Mucosa of descending colon (tissue), 3 donors: ENCODE data around the gene HOXD9. TPM values are rescaled to one million over a fixed set of nuclear protein-coding genes. Genes with fewer than 3 reads are reported as not detected.

ENCODE experiments used
- ATAC-seq: fragments of 200-7000 bp; cut with Tn5 transposase; one replicate; pipeline ENCODE4 v1.9.1; 2020; ENCODE audit warnings: mild to moderate bottlenecking, moderate library complexity
- DNase-seq, 3 donors: peaks; one replicate each; pipeline ENCODE4 v3.0.0-alpha.2; 2020
- H3K36me3 ChIP-seq: fragments of 200-600 bp; one replicate; pipeline ENCODE4 v1.8.0; 2021; ENCODE audit warnings: low read depth, mild to moderate bottlenecking
- H3K4me1 ChIP-seq: fragments of 200-600 bp; one replicate; pipeline ENCODE4 v1.8.0; 2021; ENCODE audit warnings: low read depth, mild to moderate bottlenecking
- H3K4me3 ChIP-seq: fragments of 200-600 bp; one replicate; pipeline ENCODE4 v1.8.0; 2021; ENCODE audit warnings: mild to moderate bottlenecking
- H3K9me3 ChIP-seq: fragments of 200-600 bp; one replicate; pipeline ENCODE4 v1.8.0; 2021; ENCODE audit warnings: mild to moderate bottlenecking
- CTCF ChIP-seq: fragments of 200-600 bp; IDR thresholded peaks from one replicate; pipeline ENCODE4 v1.8.0; 2022; ENCODE audit warnings: antibody characterized with exemption, mild to moderate bottlenecking
- intact Hi-C, 2 donors: fragments of 100-400 bp; cut with DNase I in 1 of 2; cut with micrococcal nuclease in 1 of 2; formaldehyde crosslinking; loops; one replicate each; pipeline versions ENCODE4 v1.11.0 to v1.11.1; 2022; cut with DNase I, micrococcal nuclease
- total RNA-seq, 3 donors: library from RNA; stranded (reverse); fragmentation: NEBNext Ultra II Directional in 2 of 3; extraction: Animal tissue kit (Norgen Biotek cat#: 25700) in 2 of 3; gene quantifications; one replicate each; pipeline versions ENCODE4 v1.2.1 to v1.2.4, GENCODE V29; 2021 to 2023
- donor health status: DM: no; HTN: no; CAD: no; lungs with moderate emphysema.
- donor health status: DM: no; HTN: no; CAD: no.
- donor health status: DM: no; HTN: yes; CAD: no.

HOXD9 gene
- total RNA-seq, 3 donors from 2014 or later: 2.1 to 5.6 (median 2.2) TPM

DNA sequence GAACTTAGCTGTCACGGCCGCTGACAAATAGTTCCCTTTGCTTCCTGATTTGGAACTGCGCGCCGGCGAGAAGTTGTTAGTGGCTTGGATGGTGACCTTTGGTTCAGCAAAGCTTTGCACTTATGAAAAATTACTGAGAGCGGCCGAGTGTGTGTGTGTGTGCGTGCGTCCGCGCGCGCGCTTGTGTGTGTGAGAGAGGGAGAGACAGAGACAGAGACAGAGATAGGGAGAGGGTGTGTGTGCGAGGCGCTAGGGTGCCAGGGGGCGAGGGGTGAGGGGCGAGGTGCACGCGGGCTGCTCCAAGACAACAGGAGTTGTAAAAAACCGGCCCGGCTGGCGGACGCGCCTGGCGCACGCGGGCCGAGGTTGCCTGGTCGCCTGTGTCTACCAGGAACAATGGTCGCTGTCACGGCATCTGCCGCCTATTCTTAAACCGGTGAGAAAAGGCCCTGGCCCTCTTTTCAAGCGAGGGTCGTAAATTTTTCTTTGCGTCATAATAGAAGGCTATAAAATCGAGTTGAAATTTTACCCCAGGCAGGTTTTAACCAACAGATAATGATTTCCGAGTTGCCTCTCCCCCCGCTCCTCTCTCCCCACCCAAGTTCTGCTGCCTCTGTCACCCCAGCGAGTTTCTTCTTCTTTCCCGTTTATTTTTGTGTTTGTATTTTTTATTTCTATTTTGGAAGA, 35.1 kb downstream of the HOXD9 start:
- ATAC-seq (peak; percentile 79), DNase-seq (peak in 2 of 3 donors; percentile 71 to 77)
- H3K36me3 ChIP-seq: no peaks in the 10 kb centered on the region
- peaks cover 15% of the 10 kb centered on the region for H3K4me1 ChIP-seq
- intact Hi-C loops: no loop called here
- no peaks in the 10 kb centered on the region for H3K9me3 ChIP-seq
- TF ChIP-seq CTCF: no peak
- H3K4me3 ChIP-seq: no peak overlapping the region

DNA sequence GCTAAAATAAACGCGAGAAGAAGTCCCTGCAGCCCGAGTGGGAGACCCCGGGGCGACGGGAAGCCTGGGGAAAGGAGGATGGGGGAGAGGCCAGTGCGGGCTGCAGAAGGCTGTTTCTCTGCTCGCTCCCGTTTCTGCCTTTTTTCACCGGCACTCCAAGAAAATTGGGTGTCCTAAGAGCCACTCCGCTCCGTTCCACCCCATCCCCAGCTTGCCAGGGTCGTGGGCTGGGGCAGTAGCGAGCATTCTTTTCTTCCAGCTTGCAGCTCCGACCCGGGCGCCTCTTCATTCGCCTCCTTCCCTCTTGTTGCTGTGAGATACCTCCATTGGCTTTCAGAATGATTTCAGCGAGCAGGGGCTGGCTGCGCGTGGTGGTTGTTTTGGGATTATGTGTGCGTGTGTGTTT, 35.7 kb downstream of the HOXD9 start:
- H3K4me3 ChIP-seq: no peak overlapping the region
- intact Hi-C loops: no loop called here

DNA sequence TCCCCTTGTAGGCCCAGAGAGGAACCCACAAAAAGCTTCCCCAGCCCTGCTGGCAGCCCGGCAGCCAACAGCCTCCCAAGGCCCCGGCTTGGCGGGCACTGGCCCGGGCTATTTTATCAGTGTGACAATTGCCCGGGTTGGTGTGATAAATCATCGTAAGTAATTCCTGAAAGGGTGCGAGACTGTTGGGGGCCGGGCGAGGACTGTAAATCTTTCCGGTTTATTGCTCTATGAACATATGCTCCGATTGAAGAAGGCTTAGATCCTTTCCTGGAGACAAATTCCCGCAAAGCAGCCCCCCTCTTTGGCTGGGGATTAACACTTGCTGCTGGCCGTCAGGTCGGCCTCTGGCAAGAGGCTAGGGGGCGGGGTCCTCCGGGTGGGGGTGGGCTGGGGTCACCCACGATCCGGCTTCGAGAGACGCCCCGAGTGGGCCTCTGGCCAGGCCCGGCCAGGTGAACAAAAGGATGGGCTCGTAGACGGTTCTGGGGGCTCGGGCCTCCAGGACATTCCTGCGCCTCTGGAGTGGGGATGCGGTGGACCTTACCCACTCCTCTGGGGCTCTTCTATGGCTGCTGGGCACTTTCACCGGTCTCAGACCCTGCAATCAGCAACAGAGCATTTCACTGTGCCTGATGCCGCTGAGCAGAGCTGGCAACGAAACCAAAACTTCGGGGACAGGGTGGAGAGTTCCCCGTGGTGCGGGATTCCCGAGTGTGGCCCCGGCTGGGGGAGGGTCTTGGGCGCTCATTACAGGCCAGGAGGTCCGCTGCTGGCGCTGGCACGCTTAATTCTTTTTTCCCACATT, 36.5 kb downstream of the HOXD9 start:
- ATAC-seq (peak; percentile 68), DNase-seq (no peak)
- Histone ChIP-seq H3K36me3 (no peaks in the 10 kb centered on the region), H3K9me3 (no peaks in the 10 kb centered on the region), H3K4me1 (peaks cover 15% of the 10 kb centered on the region), H3K4me3 (no peak overlapping the region)
- intact Hi-C loops: no loop called here
- no peak for TF ChIP-seq CTCF

More for the DNA sequence above, 35.7 kb downstream of the HOXD9 start:
- Histone ChIP-seq H3K36me3 (no peaks in the 10 kb centered on the region), H3K4me1 (peaks cover 15% of the 10 kb centered on the region), H3K9me3 (no peaks in the 10 kb centered on the region)
- ATAC-seq (peak; percentile 4), DNase-seq (no peak)
- TF ChIP-seq CTCF: no peak

- Histone ChIP-seq H3K4me1 (peaks cover 15% of the 10 kb centered on the region), H3K4me3 (no peak overlapping the region), H3K36me3 (no peaks in the 10 kb centered on the region), H3K9me3 (no peaks in the 10 kb centered on the region)
- DNase-seq (no peak), ATAC-seq (no peak)
- intact Hi-C loops: no loop called here
- TF ChIP-seq CTCF: no peak
Measured at GRCh38 chr2:176159663-176160250, 37.2 kb downstream of the HOXD9 start.

DNA sequence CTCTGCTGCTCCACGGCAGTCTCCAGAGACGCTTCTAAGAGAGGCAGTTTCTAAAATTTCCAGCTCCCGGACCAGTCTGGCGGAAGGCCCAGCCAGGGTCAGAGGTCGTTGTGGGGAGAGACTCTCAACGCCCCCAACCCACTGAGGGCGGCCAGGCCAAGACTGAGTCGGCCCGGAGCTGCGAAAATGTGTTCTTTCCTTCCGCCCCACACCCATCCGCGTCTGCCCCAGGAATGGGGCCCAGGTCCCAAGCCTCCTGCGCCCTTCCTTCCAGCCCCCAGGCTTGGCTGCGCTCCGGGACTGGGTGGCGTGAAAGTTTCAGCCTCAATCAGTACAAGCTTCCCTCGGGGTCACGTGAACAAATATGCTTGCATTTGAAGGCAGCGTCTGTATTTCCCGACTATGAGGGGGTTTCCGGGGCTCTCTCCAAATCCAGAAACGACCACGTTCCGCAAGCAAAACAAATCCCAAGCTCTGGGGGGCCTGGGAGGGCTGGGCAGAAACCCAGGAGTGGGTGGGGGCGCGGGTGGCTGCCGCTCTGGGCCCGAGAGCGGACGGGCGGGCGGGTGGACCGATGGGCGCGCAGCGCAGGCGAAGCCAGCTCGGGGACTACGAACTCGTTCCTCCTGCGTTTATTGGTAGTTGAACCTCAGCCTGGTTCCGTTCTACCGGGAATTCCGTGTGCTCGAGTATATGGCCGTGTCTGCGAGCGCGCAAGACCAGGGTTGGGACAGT, 37.9 kb downstream of the HOXD9 start:
- no peaks in the 10 kb centered on the region for H3K36me3 ChIP-seq
- intact Hi-C loops: no loop called here
- TF ChIP-seq CTCF: no peak
- no peaks in the 10 kb centered on the region for H3K9me3 ChIP-seq
- no peak overlapping the region for H3K4me3 ChIP-seq
- DNase-seq (no peak), ATAC-seq (no peak)
- peaks cover 15% of the 10 kb centered on the region for H3K4me1 ChIP-seq
